Measurements from ENCODE around the gene NME9.

NME9 gene

DNA sequence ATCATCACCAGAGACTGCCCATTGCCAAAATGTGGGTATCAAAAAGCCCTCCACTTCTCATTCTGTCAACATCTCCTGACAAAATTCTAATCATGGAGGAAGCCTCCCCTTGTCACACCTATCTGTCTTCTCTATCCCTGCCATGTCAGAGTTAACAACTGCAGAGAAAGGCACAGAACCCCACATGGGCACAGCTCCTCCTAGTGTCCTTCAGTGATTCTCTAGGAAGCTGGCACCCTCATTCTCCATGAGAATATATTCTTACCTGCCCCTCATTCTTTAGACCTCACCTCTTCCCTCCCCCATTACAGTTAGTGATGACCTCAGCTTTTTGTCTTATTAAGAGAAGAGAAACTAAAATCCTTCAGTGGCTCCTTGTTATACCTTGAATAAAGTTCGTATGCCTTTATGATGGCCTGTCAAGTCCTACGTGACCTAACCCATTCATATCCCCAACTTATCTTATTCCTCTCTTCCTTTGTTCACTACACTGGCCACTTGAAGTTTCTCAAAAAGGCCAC, 44.6 kb downstream of the NME9 start:
- peaks cover 29 to 48% of the 10 kb centered on the region in 2 donors for H3K36me3 ChIP-seq (ENCODE audit: control insufficient read depth in 1 of 2, insufficient read depth in 2 of 2, low read length in 2 of 2)
- no peak overlapping the region for H3K27ac ChIP-seq (ENCODE audit: low read depth, low read length)
- no peaks in the 10 kb centered on the region for H3K9me3 ChIP-seq (ENCODE audit: control insufficient read depth in 1 of 2, low read length in 2 of 2)
- no peaks in the 10 kb centered on the region for H3K27me3 ChIP-seq (ENCODE audit: control insufficient read depth in 1 of 2, insufficient read depth in 2 of 2, low read length in 2 of 2)
- no peak overlapping the region for H3K4me3 ChIP-seq (ENCODE audit: low read depth in 1 of 2, low read length in 2 of 2)
- no peaks in the 10 kb centered on the region for H3K4me1 ChIP-seq (ENCODE audit: control insufficient read depth in 1 of 2, insufficient read depth in 2 of 2, low read length in 2 of 2)
- no peak overlapping the region for H3K9ac ChIP-seq (ENCODE audit: low read depth in 1 of 2, low read length in 2 of 2)

DNA sequence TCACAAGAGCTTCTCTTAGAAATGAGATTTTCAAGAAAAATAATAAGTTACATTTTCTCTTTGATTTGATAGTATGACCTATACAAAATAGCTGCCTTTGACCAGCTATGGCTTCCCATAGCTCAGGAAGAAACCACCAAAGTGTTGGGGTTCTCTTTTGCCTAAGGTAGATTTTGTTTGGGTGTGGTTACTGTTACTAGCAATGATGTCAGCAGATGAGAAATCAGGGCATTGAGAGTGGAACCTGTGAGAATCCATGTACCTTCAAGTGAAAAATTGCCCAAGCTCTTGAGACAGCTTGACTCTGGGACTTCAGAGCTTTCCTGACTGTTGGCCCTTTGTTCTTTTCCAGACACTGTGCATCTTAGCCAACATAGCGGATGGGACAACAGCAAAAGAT, 45.6 kb downstream of the NME9 start:
- Histone ChIP-seq H3K4me3 (ENCODE audit: low read depth in 1 of 2, low read length in 2 of 2) (no peak overlapping the region), H3K36me3 (ENCODE audit: control insufficient read depth in 1 of 2, insufficient read depth in 2 of 2, low read length in 2 of 2) (peaks cover 19 to 39% of the 10 kb centered on the region in 2 donors), H3K9me3 (ENCODE audit: control insufficient read depth in 1 of 2, low read length in 2 of 2) (no peaks in the 10 kb centered on the region), H3K9ac (ENCODE audit: low read depth in 1 of 2, low read length in 2 of 2) (no peak overlapping the region), H3K27me3 (ENCODE audit: control insufficient read depth in 1 of 2, insufficient read depth in 2 of 2, low read length in 2 of 2) (no peaks in the 10 kb centered on the region), H3K4me1 (ENCODE audit: control insufficient read depth in 1 of 2, insufficient read depth in 2 of 2, low read length in 2 of 2) (no peaks in the 10 kb centered on the region), H3K27ac (ENCODE audit: low read depth, low read length) (no peak overlapping the region)

DNA sequence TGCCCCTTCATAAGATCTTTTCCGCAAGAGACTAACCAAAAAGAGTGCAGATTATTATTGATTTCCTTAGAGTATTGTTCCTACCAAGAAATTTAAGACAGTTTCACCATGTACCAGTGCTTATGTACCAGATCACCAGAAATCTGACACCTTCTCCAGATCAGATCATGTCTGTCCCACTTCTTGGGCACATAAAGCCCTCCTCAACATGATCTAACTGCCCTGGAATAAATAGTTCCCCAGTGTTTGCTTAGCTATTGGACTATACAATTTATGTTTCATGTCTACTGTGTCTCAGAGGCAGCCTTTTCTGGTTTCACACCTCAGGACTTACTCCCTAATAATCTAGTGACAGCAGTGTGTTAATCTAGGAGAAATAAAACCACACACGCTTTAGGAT, 46.8 kb downstream of the NME9 start:
- Histone ChIP-seq H3K4me3 (ENCODE audit: low read depth in 1 of 2, low read length in 2 of 2) (no peak overlapping the region), H3K4me1 (ENCODE audit: control insufficient read depth in 1 of 2, insufficient read depth in 2 of 2, low read length in 2 of 2) (no peaks in the 10 kb centered on the region), H3K27me3 (ENCODE audit: control insufficient read depth in 1 of 2, insufficient read depth in 2 of 2, low read length in 2 of 2) (no peaks in the 10 kb centered on the region), H3K9ac (ENCODE audit: low read depth in 1 of 2, low read length in 2 of 2) (no peak overlapping the region), H3K36me3 (ENCODE audit: control insufficient read depth in 1 of 2, insufficient read depth in 2 of 2, low read length in 2 of 2) (peaks cover 17 to 32% of the 10 kb centered on the region in 2 donors), H3K27ac (ENCODE audit: low read depth, low read length) (no peak overlapping the region), H3K9me3 (ENCODE audit: control insufficient read depth in 1 of 2, low read length in 2 of 2) (no peaks in the 10 kb centered on the region)

DNA sequence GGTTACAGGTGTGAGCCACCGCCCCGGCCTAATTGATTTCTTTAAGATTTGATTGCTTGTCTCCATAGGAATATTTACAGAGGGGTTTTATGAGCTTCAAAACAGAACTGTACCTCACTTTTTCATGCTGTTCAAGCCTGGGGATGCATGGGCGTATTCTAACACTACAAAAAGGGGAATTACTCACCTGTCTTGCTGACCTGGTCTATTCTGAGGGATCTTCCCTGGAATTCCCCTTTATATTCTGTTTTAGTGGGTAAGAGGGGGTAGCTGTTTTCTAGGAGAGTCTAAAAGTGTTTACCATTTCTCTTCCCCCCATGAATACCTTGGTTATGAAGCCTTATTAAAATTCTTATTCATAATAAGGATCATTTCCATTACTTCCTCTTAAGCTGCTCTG, 48.1 kb downstream of the NME9 start:
- Histone ChIP-seq H3K27me3 (ENCODE audit: control insufficient read depth in 1 of 2, insufficient read depth in 2 of 2, low read length in 2 of 2) (no peaks in the 10 kb centered on the region), H3K4me3 (ENCODE audit: low read depth in 1 of 2, low read length in 2 of 2) (no peak overlapping the region), H3K9me3 (ENCODE audit: control insufficient read depth in 1 of 2, low read length in 2 of 2) (no peaks in the 10 kb centered on the region), H3K4me1 (ENCODE audit: control insufficient read depth in 1 of 2, insufficient read depth in 2 of 2, low read length in 2 of 2) (no peaks in the 10 kb centered on the region), H3K27ac (ENCODE audit: low read depth, low read length) (no peak overlapping the region), H3K36me3 (ENCODE audit: control insufficient read depth in 1 of 2, insufficient read depth in 2 of 2, low read length in 2 of 2) (peaks cover 15 to 28% of the 10 kb centered on the region in 2 donors), H3K9ac (ENCODE audit: low read depth in 1 of 2, low read length in 2 of 2) (no peak overlapping the region)

DNA sequence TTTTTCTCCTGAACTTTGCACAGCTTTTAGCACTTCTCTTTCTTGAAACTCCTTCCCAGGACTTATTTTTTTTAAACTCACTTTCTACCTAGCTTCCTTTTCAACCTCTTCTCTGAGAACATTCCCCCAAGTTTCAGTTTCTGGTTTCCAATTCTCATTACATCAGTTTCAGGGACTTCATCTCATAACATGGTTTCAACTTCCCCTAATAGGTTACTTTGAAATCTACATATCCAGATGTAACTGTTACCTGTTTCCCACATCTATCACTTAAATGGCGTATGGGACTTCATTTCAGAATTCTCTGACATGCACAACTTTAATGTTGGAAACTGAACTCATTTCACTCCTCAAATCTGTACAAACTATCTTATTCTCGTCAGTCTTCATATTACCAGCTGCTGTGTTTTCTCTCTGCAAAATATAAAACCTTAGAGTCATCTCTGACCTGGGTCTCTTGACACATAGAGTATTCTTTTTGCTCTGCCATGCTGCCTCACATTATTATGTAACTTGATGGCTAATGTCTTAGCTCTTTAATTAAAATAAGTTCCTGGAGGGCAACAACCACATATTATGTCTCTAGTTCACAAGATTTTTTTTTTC, 58.4 kb downstream of the NME9 start:
- no peak overlapping the region for H3K9ac ChIP-seq (ENCODE audit: low read depth in 1 of 2, low read length in 2 of 2)
- H3K36me3 ChIP-seq (ENCODE audit: control insufficient read depth in 1 of 2, insufficient read depth in 2 of 2, low read length in 2 of 2), result peaks cover 14 to 45% of the 10 kb centered on the region in 2 donors
- no peaks in the 10 kb centered on the region for H3K27me3 ChIP-seq (ENCODE audit: control insufficient read depth in 1 of 2, insufficient read depth in 2 of 2, low read length in 2 of 2)
- no peak overlapping the region for H3K4me3 ChIP-seq (ENCODE audit: low read depth in 1 of 2, low read length in 2 of 2)
- no peaks in the 10 kb centered on the region for H3K4me1 ChIP-seq (ENCODE audit: control insufficient read depth in 1 of 2, insufficient read depth in 2 of 2, low read length in 2 of 2)
- no peaks in the 10 kb centered on the region for H3K9me3 ChIP-seq (ENCODE audit: control insufficient read depth in 1 of 2, low read length in 2 of 2)
- no peak overlapping the region for H3K27ac ChIP-seq (ENCODE audit: low read depth, low read length)

DNA sequence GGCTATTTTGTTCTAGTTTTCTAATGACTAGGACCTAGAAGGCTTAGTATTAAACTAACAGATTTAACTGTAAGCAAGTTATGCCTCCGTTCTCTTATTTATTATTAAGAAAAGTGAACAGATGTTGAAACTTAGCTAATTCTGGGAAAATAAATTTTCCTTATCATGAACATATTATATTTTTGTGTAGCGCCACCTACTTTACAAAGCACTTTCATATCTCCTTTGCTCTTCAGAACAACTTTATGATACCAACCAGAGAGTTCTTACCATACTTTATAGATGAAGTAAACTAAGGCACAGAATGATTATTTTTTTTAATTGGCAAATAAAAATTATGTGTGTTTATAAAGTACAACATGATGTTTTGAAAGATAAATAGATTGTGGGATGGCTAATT, 59.4 kb downstream of the NME9 start:
- Histone ChIP-seq H3K4me1 (ENCODE audit: control insufficient read depth in 1 of 2, insufficient read depth in 2 of 2, low read length in 2 of 2) (no peaks in the 10 kb centered on the region), H3K4me3 (ENCODE audit: low read depth in 1 of 2, low read length in 2 of 2) (no peak overlapping the region), H3K36me3 (ENCODE audit: control insufficient read depth in 1 of 2, insufficient read depth in 2 of 2, low read length in 2 of 2) (peaks cover 15 to 47% of the 10 kb centered on the region in 2 donors), H3K27ac (ENCODE audit: low read depth, low read length) (no peak overlapping the region), H3K9ac (ENCODE audit: low read depth in 1 of 2, low read length in 2 of 2) (no peak overlapping the region), H3K27me3 (ENCODE audit: control insufficient read depth in 1 of 2, insufficient read depth in 2 of 2, low read length in 2 of 2) (no peaks in the 10 kb centered on the region), H3K9me3 (ENCODE audit: control insufficient read depth in 1 of 2, low read length in 2 of 2) (no peaks in the 10 kb centered on the region)

DNA sequence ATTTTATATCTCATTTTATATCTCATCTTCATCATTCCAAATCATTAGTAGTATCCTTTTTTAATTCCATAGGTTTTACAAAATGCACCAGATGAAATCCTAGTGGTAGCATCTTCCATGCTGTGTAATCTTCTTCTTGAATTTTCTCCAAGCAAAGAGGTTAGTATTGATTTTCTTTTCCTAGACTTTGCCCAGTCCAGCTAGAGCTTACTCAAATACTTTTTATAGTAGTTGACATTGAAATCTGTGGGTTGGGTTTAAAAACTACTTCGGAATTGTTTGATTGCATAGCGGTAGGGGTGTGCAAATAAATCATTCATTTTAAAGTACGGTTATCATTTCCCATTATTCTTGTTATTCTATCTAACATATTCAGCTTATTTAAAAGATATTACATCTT, 62.6 kb downstream of the NME9 start:
- no peaks in the 10 kb centered on the region for H3K9me3 ChIP-seq (ENCODE audit: control insufficient read depth in 1 of 2, low read length in 2 of 2)
- no peak overlapping the region for H3K9ac ChIP-seq (ENCODE audit: low read depth in 1 of 2, low read length in 2 of 2)
- peaks cover 8 to 34% of the 10 kb centered on the region in 2 donors for H3K36me3 ChIP-seq (ENCODE audit: control insufficient read depth in 1 of 2, insufficient read depth in 2 of 2, low read length in 2 of 2)
- no peaks in the 10 kb centered on the region for H3K27me3 ChIP-seq (ENCODE audit: control insufficient read depth in 1 of 2, insufficient read depth in 2 of 2, low read length in 2 of 2)
- no peak overlapping the region for H3K4me3 ChIP-seq (ENCODE audit: low read depth in 1 of 2, low read length in 2 of 2)
- H3K27ac ChIP-seq (ENCODE audit: low read depth, low read length), result no peak overlapping the region
- no peaks in the 10 kb centered on the region for H3K4me1 ChIP-seq (ENCODE audit: control insufficient read depth in 1 of 2, insufficient read depth in 2 of 2, low read length in 2 of 2)

DNA sequence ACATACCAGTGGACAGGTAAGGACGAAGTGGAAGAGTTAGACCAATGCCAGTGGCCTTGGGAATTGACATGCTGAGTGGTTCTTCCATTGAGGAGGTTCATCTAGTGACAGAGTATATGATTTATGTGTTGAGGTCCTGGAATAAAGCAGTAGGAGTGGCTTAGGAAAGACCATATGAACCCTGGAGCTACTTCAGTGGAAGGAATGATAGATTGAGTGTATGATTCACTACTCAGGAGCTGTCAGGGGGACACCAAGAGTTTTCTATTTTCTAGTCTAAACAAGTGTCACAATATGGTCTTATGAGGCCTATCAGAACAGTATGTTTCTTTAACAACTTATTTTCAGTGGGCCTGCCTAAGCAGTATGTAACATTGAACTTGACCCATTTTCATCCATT, 63.9 kb downstream of the NME9 start:
- Histone ChIP-seq H3K9ac (ENCODE audit: low read depth in 1 of 2, low read length in 2 of 2) (no peak overlapping the region), H3K36me3 (ENCODE audit: control insufficient read depth in 1 of 2, insufficient read depth in 2 of 2, low read length in 2 of 2) (peaks cover 8 to 30% of the 10 kb centered on the region in 2 donors), H3K27me3 (ENCODE audit: control insufficient read depth in 1 of 2, insufficient read depth in 2 of 2, low read length in 2 of 2) (no peaks in the 10 kb centered on the region)

DNA sequence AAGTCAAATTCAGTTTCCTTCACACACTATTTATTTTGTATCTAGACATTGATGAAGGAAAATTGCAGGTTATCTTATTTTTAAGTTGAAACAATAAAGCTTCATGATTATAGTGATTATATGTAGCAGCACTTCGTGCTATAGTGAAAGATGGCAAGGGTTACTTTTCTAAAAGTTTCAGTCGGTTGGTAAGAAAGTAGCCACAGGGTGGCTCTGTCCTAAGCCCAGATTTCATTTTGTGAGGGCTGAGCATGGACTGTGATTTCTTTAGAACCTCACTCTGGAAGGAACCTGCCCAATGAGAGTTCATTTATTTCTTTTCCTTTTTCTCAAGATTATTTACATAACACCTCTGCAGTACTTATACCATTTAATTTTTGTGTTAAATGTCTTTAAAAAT, 66.5 kb downstream of the NME9 start:
- no peaks in the 10 kb centered on the region for H3K27me3 ChIP-seq (ENCODE audit: control insufficient read depth in 1 of 2, insufficient read depth in 2 of 2, low read length in 2 of 2)
- no peak overlapping the region for H3K27ac ChIP-seq (ENCODE audit: low read depth, low read length)
- no peak overlapping the region for H3K4me3 ChIP-seq (ENCODE audit: low read depth in 1 of 2, low read length in 2 of 2)
- no peak overlapping the region for H3K9ac ChIP-seq (ENCODE audit: low read depth in 1 of 2, low read length in 2 of 2)
- no peaks in the 10 kb centered on the region for H3K9me3 ChIP-seq (ENCODE audit: control insufficient read depth in 1 of 2, low read length in 2 of 2)
- H3K4me1 ChIP-seq (ENCODE audit: control insufficient read depth in 1 of 2, insufficient read depth in 2 of 2, low read length in 2 of 2), result no peaks in the 10 kb centered on the region
- peaks cover 8 to 32% of the 10 kb centered on the region in 2 donors for H3K36me3 ChIP-seq (ENCODE audit: control insufficient read depth in 1 of 2, insufficient read depth in 2 of 2, low read length in 2 of 2)

More for the DNA sequence above, 63.9 kb downstream of the NME9 start:
- Histone ChIP-seq H3K4me1 (ENCODE audit: control insufficient read depth in 1 of 2, insufficient read depth in 2 of 2, low read length in 2 of 2) (no peaks in the 10 kb centered on the region), H3K9me3 (ENCODE audit: control insufficient read depth in 1 of 2, low read length in 2 of 2) (no peaks in the 10 kb centered on the region), H3K4me3 (ENCODE audit: low read depth in 1 of 2, low read length in 2 of 2) (no peak overlapping the region), H3K27ac (ENCODE audit: low read depth, low read length) (no peak overlapping the region)

DNA sequence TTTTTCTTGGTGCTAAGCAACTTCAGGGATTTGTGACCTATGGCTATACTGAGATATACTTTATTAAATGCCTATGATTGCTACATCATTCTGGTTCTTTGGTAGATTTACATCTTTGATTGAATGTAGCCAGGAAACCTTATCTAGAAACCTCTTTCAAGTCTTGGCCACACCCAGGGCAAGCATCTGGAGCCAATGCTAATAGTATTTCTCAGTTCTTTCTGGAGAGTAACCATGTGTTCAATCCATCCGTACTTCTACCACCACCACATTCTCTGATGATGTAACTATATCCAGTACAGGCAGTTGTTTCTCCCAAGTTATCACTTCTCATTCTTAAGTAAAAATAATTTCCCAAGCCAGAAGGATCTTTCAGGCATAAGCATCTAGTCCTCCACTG, 69.0 kb downstream of the NME9 start:
- Histone ChIP-seq H3K36me3 (ENCODE audit: control insufficient read depth in 1 of 2, insufficient read depth in 2 of 2, low read length in 2 of 2) (peaks cover 3 to 24% of the 10 kb centered on the region in 2 donors), H3K27me3 (ENCODE audit: control insufficient read depth in 1 of 2, insufficient read depth in 2 of 2, low read length in 2 of 2) (no peaks in the 10 kb centered on the region), H3K9me3 (ENCODE audit: control insufficient read depth in 1 of 2, low read length in 2 of 2) (no peaks in the 10 kb centered on the region), H3K9ac (ENCODE audit: low read depth in 1 of 2, low read length in 2 of 2) (no peak overlapping the region), H3K4me1 (ENCODE audit: control insufficient read depth in 1 of 2, insufficient read depth in 2 of 2, low read length in 2 of 2) (no peaks in the 10 kb centered on the region), H3K27ac (ENCODE audit: low read depth, low read length) (no peak overlapping the region), H3K4me3 (ENCODE audit: low read depth in 1 of 2, low read length in 2 of 2) (no peak overlapping the region)
